HEK293 (cell line): Measurements from ENCODE around the gene TFAP2C.

ENCODE experiments used
- CTCF ChIA-PET: fragments of 350-600 bp; formaldehyde crosslinking; extraction: SDS; loops from one replicate; lab custom pipeline; 2021; ENCODE audit warnings: antibody characterized with exemption; lab: Yijun Ruan, JAX
- POLR2A ChIA-PET: fragments of 300-600 bp; formaldehyde crosslinking; extraction: SDS; loops from one replicate; lab custom pipeline; 2020; ENCODE audit warnings: antibody characterized with exemption, inconsistent platforms; lab: Yijun Ruan, JAX
- H3K27ac ChIP-seq: fragments of 200-500 bp; sonication (Bioruptor generic); 2 replicates; pipeline ENCODE4 v1.5.1; 2014; ENCODE audit warnings: low read depth, low read length, control low read depth, inconsistent platforms; ENCODE audit errors: extremely low read depth
- H3K36me3 ChIP-seq, 2 experiments: fragments of 200-500 bp in 1 of 2; sonication (Bioruptor generic) in 1 of 2; 1 replicate in 1 of 2; 2 replicates in 1 of 2; pipeline ENCODE4 v1.5.1; 2014 to 2017; ENCODE audit warnings: inconsistent platforms in 2 of 2, low read length in 2 of 2; ENCODE audit not compliant: control insufficient read depth in 2 of 2, insufficient read depth in 1 of 2
- H3K4me1 ChIP-seq: fragments of 200-500 bp; sonication (Bioruptor generic); 2 replicates; pipeline ENCODE4 v1.5.1; 2014; ENCODE audit warnings: mild to moderate bottlenecking, low read length, inconsistent platforms; ENCODE audit not compliant: control insufficient read depth, insufficient read depth
- H3K4me3 ChIP-seq: 2 replicates; pipeline ENCODE4 v1.5.1; 2011; ENCODE audit warnings: low read depth, mild to moderate bottlenecking, control low read depth, low read length, moderate library complexity
- H3K9me3 ChIP-seq: fragments of 200-500 bp; sonication (Bioruptor generic); 2 replicates; pipeline ENCODE4 v1.5.1; 2014; ENCODE audit warnings: low read depth, low read length, inconsistent platforms; ENCODE audit not compliant: control insufficient read depth, insufficient read depth
- GLI2 ChIP-seq: fragments of 450-650 bp; formaldehyde crosslinking; IDR thresholded peaks from 2 replicates; pipeline ENCODE4; 2017; ENCODE audit warnings: missing biosample characterization, missing genetic modification characterization, low read depth, borderline replicate concordance
- MEIS1 ChIP-seq: sonication (generic); formaldehyde crosslinking; IDR thresholded peaks from 2 replicates; pipeline ENCODE4 v1.8.1; 2022; ENCODE audit warnings: missing genetic modification reagents, mild to moderate bottlenecking, borderline replicate concordance
- OSR2 ChIP-seq: fragments of 450-650 bp; formaldehyde crosslinking; IDR thresholded peaks from 2 replicates; pipeline ENCODE4 v1.5.1; 2016; ENCODE audit warnings: missing biosample characterization, missing genetic modification characterization
- ZBTB8A ChIP-seq: fragments of 450-650 bp; formaldehyde crosslinking; IDR thresholded peaks from 2 replicates; pipeline ENCODE4 v1.5.1; 2016; ENCODE audit warnings: missing biosample characterization, missing genetic modification characterization
- ZIC2 ChIP-seq: fragments of 450-650 bp; formaldehyde crosslinking; IDR thresholded peaks from 2 replicates; pipeline ENCODE4 v1.5.1; 2016; ENCODE audit warnings: missing biosample characterization, missing genetic modification characterization
- ZNF132 ChIP-seq: fragments of 450-650 bp; formaldehyde crosslinking; IDR thresholded peaks from 2 replicates; pipeline ENCODE4 v1.5.1; 2017; ENCODE audit warnings: missing biosample characterization, missing genetic modification characterization, borderline replicate concordance
- ZNF155 ChIP-seq: fragments of 450-650 bp; formaldehyde crosslinking; IDR thresholded peaks from 2 replicates; pipeline ENCODE4 v1.5.1; 2016; ENCODE audit warnings: missing biosample characterization, missing genetic modification characterization
- ZNF175 ChIP-seq: fragments of 450-650 bp; formaldehyde crosslinking; IDR thresholded peaks from 2 replicates; pipeline ENCODE4 v1.5.1; 2016; ENCODE audit warnings: missing biosample characterization, missing genetic modification characterization
- ZNF335 ChIP-seq: fragments of 450-650 bp; formaldehyde crosslinking; conservative IDR thresholded peaks from 2 replicates; pipeline ENCODE4 v1.5.1; 2016; ENCODE audit warnings: missing biosample characterization, missing genetic modification characterization
- ZNF350 ChIP-seq: fragments of 450-650 bp; formaldehyde crosslinking; IDR thresholded peaks from 2 replicates; pipeline ENCODE4 v1.5.0; 2017; ENCODE audit warnings: missing biosample characterization, mild to moderate bottlenecking, missing genetic modification characterization
- ZNF433 ChIP-seq: fragments of 450-650 bp; formaldehyde crosslinking; IDR thresholded peaks from 2 replicates; pipeline ENCODE4 v1.5.1; 2016; ENCODE audit warnings: missing biosample characterization, missing genetic modification characterization, low read depth
- ZNF585B ChIP-seq: fragments of 450-650 bp; formaldehyde crosslinking; IDR thresholded peaks from 2 replicates; pipeline ENCODE4 v1.5.1; 2016; ENCODE audit warnings: missing biosample characterization, missing genetic modification characterization
- ZNF610 ChIP-seq: fragments of 450-650 bp; formaldehyde crosslinking; IDR thresholded peaks from 2 replicates; pipeline ENCODE4 v1.5.1; 2016; ENCODE audit warnings: missing biosample characterization, missing genetic modification characterization, borderline replicate concordance
- ZNF658 ChIP-seq: fragments of 450-650 bp; formaldehyde crosslinking; IDR thresholded peaks from 2 replicates; pipeline ENCODE4; 2016; ENCODE audit warnings: missing biosample characterization, missing genetic modification characterization
- ZNF664 ChIP-seq: fragments of 450-650 bp; formaldehyde crosslinking; IDR thresholded peaks from 2 replicates; pipeline ENCODE4 v1.5.1; 2016; ENCODE audit warnings: missing biosample characterization, missing genetic modification characterization
- ZNF747 ChIP-seq: fragments of 450-650 bp; formaldehyde crosslinking; IDR thresholded peaks from 2 replicates; pipeline ENCODE4 v1.5.1; 2016; ENCODE audit warnings: missing biosample characterization, missing genetic modification characterization
- ZNF776 ChIP-seq: fragments of 450-650 bp; formaldehyde crosslinking; IDR thresholded peaks from 2 replicates; pipeline ENCODE4 v1.5.0; 2017; ENCODE audit warnings: missing biosample characterization, missing genetic modification characterization, borderline replicate concordance
- ZNF837 ChIP-seq: fragments of 450-650 bp; formaldehyde crosslinking; IDR thresholded peaks from 2 replicates; pipeline ENCODE4 v1.5.1; 2016; ENCODE audit warnings: missing biosample characterization, missing genetic modification characterization
- ZSCAN30 ChIP-seq: fragments of 450-650 bp; IDR thresholded peaks from 2 replicates; pipeline ENCODE4 v1.5.1; 2018; ENCODE audit warnings: missing biosample characterization, mild to moderate bottlenecking, missing genetic modification characterization, moderate library complexity
- TF ChIP-seq, protein P1 (sequence below): fragments of 450-650 bp; formaldehyde crosslinking; IDR thresholded peaks from 2 replicates; pipeline ENCODE4 v1.5.1; 2017; ENCODE audit warnings: missing biosample characterization, missing genetic modification characterization
- TF ChIP-seq, protein P2 (sequence below): fragments of 450-650 bp; formaldehyde crosslinking; IDR thresholded peaks from 2 replicates; pipeline ENCODE4 v1.5.1; 2016; ENCODE audit warnings: missing biosample characterization, missing genetic modification characterization, borderline replicate concordance
- TF ChIP-seq, protein P3 (sequence below): fragments of 450-650 bp; formaldehyde crosslinking; IDR thresholded peaks from 2 replicates; pipeline ENCODE4 v1.5.1; 2016; ENCODE audit warnings: missing biosample characterization, missing genetic modification characterization, low read depth
- TF ChIP-seq, protein P4 (sequence below): fragments of 450-650 bp; formaldehyde crosslinking; IDR thresholded peaks from 2 replicates; pipeline ENCODE4 v1.5.1; 2016; ENCODE audit warnings: missing biosample characterization, missing genetic modification characterization

TFAP2C gene

DNA sequence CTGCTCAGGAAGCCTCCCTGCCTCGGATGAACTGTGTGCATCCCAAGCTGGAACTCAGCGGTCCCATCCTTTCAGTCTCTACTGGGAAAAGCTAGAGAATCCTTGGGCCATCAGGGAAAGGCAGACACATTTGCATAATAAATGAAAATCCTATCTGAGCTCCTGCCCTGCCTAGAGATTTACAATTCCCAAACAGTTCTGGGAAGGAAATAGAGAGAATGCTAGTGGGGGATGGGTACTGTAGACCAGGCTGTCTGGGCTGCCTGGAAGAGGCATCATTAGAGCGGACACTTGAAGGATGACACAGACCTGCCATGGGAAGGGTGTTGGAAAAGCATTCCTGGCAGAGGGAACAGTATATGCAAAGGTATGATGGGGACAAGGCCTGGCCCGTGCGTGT, 44.3 kb downstream of the TFAP2C start:
- Histone ChIP-seq H3K9me3 (no peaks in the 10 kb centered on the region), H3K27ac (no peak overlapping the region), H3K4me1 (no peaks in the 10 kb centered on the region), H3K4me3 (no peak overlapping the region), H3K36me3 (no peaks in the 10 kb centered on the region)
- POLR2A ChIA-PET, result interaction anchor here (0.6 kb wide), 1 partner anchor 11 kb away, joined by 4 read pairs; no protein-coding TSS in a partner anchor
- CTCF ChIA-PET, result no interaction called here
- TF ChIP-seq MEIS1 (CRISPR knock-in tag) (no peak), ZNF132 (tag by site-specific recombination) (no peak), ZNF433 (tag by site-specific recombination) (no peak), GLI2 (tag by site-specific recombination) (no peak), ZNF585B (tag by site-specific recombination) (no peak), OSR2 (tag by site-specific recombination) (no peak), ZIC2 (tag by site-specific recombination) (no peak), ZNF610 (no peak), ZNF776 (tag by site-specific recombination) (no peak), ZNF837 (no peak), ZNF664 (tag by site-specific recombination) (no peak), ZSCAN30 (no peak), ZNF747 (tag by site-specific recombination) (no peak)
- TF ChIP-seq, protein P1, sequence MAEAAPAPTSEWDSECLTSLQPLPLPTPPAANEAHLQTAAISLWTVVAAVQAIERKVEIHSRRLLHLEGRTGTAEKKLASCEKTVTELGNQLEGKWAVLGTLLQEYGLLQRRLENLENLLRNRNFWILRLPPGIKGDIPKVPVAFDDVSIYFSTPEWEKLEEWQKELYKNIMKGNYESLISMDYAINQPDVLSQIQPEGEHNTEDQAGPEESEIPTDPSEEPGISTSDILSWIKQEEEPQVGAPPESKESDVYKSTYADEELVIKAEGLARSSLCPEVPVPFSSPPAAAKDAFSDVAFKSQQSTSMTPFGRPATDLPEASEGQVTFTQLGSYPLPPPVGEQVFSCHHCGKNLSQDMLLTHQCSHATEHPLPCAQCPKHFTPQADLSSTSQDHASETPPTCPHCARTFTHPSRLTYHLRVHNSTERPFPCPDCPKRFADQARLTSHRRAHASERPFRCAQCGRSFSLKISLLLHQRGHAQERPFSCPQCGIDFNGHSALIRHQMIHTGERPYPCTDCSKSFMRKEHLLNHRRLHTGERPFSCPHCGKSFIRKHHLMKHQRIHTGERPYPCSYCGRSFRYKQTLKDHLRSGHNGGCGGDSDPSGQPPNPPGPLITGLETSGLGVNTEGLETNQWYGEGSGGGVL (tag by site-specific recombination), result no peak
- TF ChIP-seq, protein P2, sequence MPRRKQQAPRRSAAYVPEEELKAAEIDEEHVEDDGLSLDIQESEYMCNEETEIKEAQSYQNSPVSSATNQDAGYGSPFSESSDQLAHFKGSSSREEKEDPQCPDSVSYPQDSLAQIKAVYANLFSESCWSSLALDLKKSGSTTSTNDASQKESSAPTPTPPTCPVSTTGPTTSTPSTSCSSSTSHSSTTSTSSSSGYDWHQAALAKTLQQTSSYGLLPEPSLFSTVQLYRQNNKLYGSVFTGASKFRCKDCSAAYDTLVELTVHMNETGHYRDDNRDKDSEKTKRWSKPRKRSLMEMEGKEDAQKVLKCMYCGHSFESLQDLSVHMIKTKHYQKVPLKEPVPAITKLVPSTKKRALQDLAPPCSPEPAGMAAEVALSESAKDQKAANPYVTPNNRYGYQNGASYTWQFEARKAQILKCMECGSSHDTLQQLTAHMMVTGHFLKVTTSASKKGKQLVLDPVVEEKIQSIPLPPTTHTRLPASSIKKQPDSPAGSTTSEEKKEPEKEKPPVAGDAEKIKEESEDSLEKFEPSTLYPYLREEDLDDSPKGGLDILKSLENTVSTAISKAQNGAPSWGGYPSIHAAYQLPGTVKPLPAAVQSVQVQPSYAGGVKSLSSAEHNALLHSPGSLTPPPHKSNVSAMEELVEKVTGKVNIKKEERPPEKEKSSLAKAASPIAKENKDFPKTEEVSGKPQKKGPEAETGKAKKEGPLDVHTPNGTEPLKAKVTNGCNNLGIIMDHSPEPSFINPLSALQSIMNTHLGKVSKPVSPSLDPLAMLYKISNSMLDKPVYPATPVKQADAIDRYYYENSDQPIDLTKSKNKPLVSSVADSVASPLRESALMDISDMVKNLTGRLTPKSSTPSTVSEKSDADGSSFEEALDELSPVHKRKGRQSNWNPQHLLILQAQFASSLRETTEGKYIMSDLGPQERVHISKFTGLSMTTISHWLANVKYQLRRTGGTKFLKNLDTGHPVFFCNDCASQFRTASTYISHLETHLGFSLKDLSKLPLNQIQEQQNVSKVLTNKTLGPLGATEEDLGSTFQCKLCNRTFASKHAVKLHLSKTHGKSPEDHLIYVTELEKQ (tag by site-specific recombination), result no peak

DNA sequence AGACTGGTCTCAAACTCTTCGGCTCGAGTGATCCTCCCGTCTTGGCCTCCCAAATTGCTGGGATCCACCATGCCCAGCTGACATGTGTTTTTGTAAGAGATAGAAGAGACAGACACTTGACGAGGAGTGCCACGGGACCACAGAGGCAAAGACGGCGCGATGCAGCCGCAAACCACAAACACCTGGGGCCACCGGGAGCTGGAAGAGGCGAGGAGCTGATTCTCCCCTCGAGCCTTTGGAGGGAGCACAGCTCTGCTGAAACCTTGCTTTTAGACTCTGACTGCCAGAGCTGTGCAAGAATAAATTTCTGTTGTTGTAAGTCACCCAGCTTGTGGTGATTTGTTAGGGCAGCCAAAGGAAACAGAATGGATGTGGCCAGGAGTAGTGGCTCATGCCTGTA, 46.9 kb downstream of the TFAP2C start:
- ChIA-PET POLR2A (no interaction called here), CTCF (no interaction called here)
- Histone ChIP-seq H3K4me3 (no peak overlapping the region), H3K4me1 (no peaks in the 10 kb centered on the region), H3K9me3 (no peaks in the 10 kb centered on the region), H3K27ac (no peak overlapping the region), H3K36me3 (no peaks in the 10 kb centered on the region)
- TF ChIP-seq, protein P3, sequence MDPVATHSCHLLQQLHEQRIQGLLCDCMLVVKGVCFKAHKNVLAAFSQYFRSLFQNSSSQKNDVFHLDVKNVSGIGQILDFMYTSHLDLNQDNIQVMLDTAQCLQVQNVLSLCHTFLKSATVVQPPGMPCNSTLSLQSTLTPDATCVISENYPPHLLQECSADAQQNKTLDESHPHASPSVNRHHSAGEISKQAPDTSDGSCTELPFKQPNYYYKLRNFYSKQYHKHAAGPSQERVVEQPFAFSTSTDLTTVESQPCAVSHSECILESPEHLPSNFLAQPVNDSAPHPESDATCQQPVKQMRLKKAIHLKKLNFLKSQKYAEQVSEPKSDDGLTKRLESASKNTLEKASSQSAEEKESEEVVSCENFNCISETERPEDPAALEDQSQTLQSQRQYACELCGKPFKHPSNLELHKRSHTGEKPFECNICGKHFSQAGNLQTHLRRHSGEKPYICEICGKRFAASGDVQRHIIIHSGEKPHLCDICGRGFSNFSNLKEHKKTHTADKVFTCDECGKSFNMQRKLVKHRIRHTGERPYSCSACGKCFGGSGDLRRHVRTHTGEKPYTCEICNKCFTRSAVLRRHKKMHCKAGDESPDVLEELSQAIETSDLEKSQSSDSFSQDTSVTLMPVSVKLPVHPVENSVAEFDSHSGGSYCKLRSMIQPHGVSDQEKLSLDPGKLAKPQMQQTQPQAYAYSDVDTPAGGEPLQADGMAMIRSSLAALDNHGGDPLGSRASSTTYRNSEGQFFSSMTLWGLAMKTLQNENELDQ, result no peak
- TF ChIP-seq ZBTB8A (tag by site-specific recombination), result no peak
- no peak for TF ChIP-seq ZNF350
- TF ChIP-seq ZNF155 (tag by site-specific recombination), result no peak
- TF ChIP-seq ZNF658 (tag by site-specific recombination), result no peak
- TF ChIP-seq, protein P4, sequence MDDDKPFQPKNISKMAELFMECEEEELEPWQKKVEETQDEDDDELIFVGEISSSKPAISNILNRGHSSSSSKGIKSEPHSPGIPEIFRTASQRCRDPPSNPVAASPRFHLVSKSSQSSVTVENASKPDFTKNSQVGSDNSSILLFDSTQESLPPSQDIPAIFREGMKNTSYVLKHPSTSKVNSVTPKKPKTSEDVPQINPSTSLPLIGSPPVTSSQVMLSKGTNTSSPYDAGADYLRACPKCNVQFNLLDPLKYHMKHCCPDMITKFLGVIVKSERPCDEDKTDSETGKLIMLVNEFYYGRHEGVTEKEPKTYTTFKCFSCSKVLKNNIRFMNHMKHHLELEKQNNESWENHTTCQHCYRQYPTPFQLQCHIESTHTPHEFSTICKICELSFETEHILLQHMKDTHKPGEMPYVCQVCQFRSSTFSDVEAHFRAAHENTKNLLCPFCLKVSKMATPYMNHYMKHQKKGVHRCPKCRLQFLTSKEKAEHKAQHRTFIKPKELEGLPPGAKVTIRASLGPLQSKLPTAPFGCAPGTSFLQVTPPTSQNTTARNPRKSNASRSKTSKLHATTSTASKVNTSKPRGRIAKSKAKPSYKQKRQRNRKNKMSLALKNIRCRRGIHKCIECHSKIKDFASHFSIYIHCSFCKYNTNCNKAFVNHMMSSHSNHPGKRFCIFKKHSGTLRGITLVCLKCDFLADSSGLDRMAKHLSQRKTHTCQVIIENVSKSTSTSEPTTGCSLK (tag by site-specific recombination), result no peak
- TF ChIP-seq ZNF175, result no peak
- no peak for TF ChIP-seq ZNF335 (tag by site-specific recombination)
